ENCODE results near the gene CXorf49. TPM values are rescaled to one million over a fixed set of nuclear protein-coding genes. Genes with fewer than 3 reads are reported as not detected.

The CXorf49 gene
- total and polyA plus RNA-seq, 10 of the 15 experiments (the other 5 are each of a cell fraction or from before 2014, with no cell fraction given), result not detected

GRCh38 chrX:71664889-71665491, 53.1 kb downstream of the CXorf49 start:
- DNase-seq (ENCODE audit: low read depth, low spot score) (no peak), ATAC-seq (no peak), FAIRE-seq (no peak)
- RAD21 ChIA-PET (ENCODE audit: unreplicated experiment), result no interaction called here
- H3K27ac ChIP-seq (ENCODE audit: control insufficient read depth, insufficient read depth), result no peak overlapping the region
- peaks cover 5% of the 10 kb centered on the region for H3K4me1 ChIP-seq (ENCODE audit: control insufficient read depth, insufficient read depth, low read length)
- no peak overlapping the region for H2AFZ ChIP-seq (ENCODE audit: control insufficient read depth, low read depth, low read length)
- WGBS (ENCODE audit: insufficient coverage, insufficient replicate concordance, low lambda C conversion rate, missing lambda C conversion rate), result 84% methylated on average over 16 of the region's 16 CpGs
- intact Hi-C loops (cut with micrococcal nuclease; ENCODE audit: unreplicated experiment) (no loop called here), in situ Hi-C loops (cut with MboI) (loop anchor here (25.0 kb wide), 2 partner anchors 197 to 878 kb away; no protein-coding TSS in a partner anchor)
- no peaks in the 10 kb centered on the region; the same call in 2 of the 3 replicates for H3K9me3 ChIP-seq (replicated peaks; ENCODE audit: control insufficient read depth, insufficient read depth, low read length)
- no peak overlapping the region for H3K9ac ChIP-seq (ENCODE audit: control insufficient read depth, insufficient read depth, low read length)
- H3K4me2 ChIP-seq (ENCODE audit: control insufficient read depth, insufficient read depth), result no peak overlapping the region
- no peak overlapping the region for H3K4me3 ChIP-seq
- TF ChIP-seq SREBF2 (IDR thresholded peaks at IDR 0.05; ENCODE audit: low read length), result no peak
- TF ChIP-seq NR2C2 (IDR thresholded peaks at IDR 0.05; ENCODE audit: borderline replicate concordance, control insufficient read depth, insufficient read length, low read depth), result no peak
- TF ChIP-seq CHD2 (IDR thresholded peaks at IDR 0.05; ENCODE audit: borderline replicate concordance, low read depth, low read length), result no peak
- CTCF ChIA-PET, result no interaction called here
- no TSS peak for BruUV-seq (replicated peaks)
- H4K20me1 ChIP-seq (ENCODE audit: control insufficient read depth, insufficient read depth), result no peaks in the 10 kb centered on the region
- SMC1A ChIA-PET (ENCODE audit: uncharacterized antibody, unreplicated experiment), result interaction anchor here (0.5 kb wide), 1 partner anchor 162 kb away, joined by 3 read pairs; no protein-coding TSS in a partner anchor
- no peaks in the 10 kb centered on the region; a peak in 1 of 4 replicates for H3K27me3 ChIP-seq (replicated peaks in 1 of 2; ENCODE audit: control insufficient read depth in 2 of 2, insufficient read depth in 2 of 2, low read length in 1 of 2)
- POLR2A ChIA-PET, result no interaction called here
- no peaks in the 10 kb centered on the region for H3K36me3 ChIP-seq (ENCODE audit: control insufficient read depth in 2 of 2, insufficient read depth in 2 of 2, low read length in 1 of 2)
- H3K79me2 ChIP-seq (ENCODE audit: control insufficient read depth, insufficient read depth, low read length), result no peaks in the 10 kb centered on the region

Small RNA genes lying within 50 kb of the gene (small RNA-seq; reads per million reads assigned to genes)
- gene BX276092.4, result not detected
- not detected for gene BX276092.6
- gene BX276092.8, result not detected

Other genes with a start within 250 kb of the CXorf49 start
- 111 and 121 TPM in 2 replicates for gene OGT, start 185.2 kb downstream of the CXorf49 start, total RNA-seq (2014; rRNA removed)
- 103 and 109 TPM in 2 replicates for gene OGT, start 185.2 kb downstream of the CXorf49 start, total RNA-seq (2014; rRNA removed; fragmentation: Illumina TruSeq; extraction: Trizol)
- 150 and 163 TPM in 2 replicates for gene OGT, start 185.2 kb downstream of the CXorf49 start, total RNA-seq (2021)
- 638 and 671 TPM in 2 replicates for gene OGT, start 185.2 kb downstream of the CXorf49 start, polyA plus RNA-seq (2011; rRNA removed)
- gene OGT, start 185.2 kb downstream of the CXorf49 start, polyA plus RNA-seq (2014; fragmentation: Illumina TruSeq; extraction: Trizol), result 142 and 188 TPM in 2 replicates
- 10 to 100 TPM; 38.2 to 43.8 TPM for gene OGT, start 185.2 kb downstream of the CXorf49 start, polyA plus RNA-seq (2014; fragmentation: Nextera tagmentation; extraction: Ambion mirVana)
- 176 and 192 TPM in 2 replicates for gene OGT, start 185.2 kb downstream of the CXorf49 start, polyA plus RNA-seq (2014; rRNA removed)
- 10 to 100 TPM; 45.0 to 50.2 TPM for gene OGT, start 185.2 kb downstream of the CXorf49 start, polyA plus RNA-seq (2016; fragmentation: Nextera tagmentation; extraction: Ambion mirVana)
- gene GCNA, start 139.8 kb downstream of the CXorf49 start, total RNA-seq (2014; rRNA removed), result 0.62 and 1.8 TPM in 2 replicates
- 1.4 and 1.9 TPM in 2 replicates for gene GCNA, start 139.8 kb downstream of the CXorf49 start, total RNA-seq (2014; rRNA removed; fragmentation: Illumina TruSeq; extraction: Trizol)
- gene GCNA, start 139.8 kb downstream of the CXorf49 start, total RNA-seq (2021), result 1.0 and 1.3 TPM in 2 replicates
- gene GCNA, start 139.8 kb downstream of the CXorf49 start, polyA plus RNA-seq (2011; rRNA removed), result 1.3 and 2.1 TPM in 2 replicates
- gene GCNA, start 139.8 kb downstream of the CXorf49 start, polyA plus RNA-seq (2014; fragmentation: Illumina TruSeq; extraction: Trizol), result 1.6 and 2.8 TPM in 2 replicates
- 1 to 10 TPM in 1 of 2 experiments, under 1 TPM in 1; 0.69 to 1.1 TPM for gene GCNA, start 139.8 kb downstream of the CXorf49 start, polyA plus RNA-seq (2014; fragmentation: Nextera tagmentation; extraction: Ambion mirVana)
- gene GCNA, start 139.8 kb downstream of the CXorf49 start, polyA plus RNA-seq (2014; rRNA removed), result 0.81 and 1.4 TPM in 2 replicates
- under 1 TPM; 0.37 to 0.72 TPM for gene GCNA, start 139.8 kb downstream of the CXorf49 start, polyA plus RNA-seq (2016; fragmentation: Nextera tagmentation; extraction: Ambion mirVana)
- gene CXCR3, start 99.8 kb downstream of the CXorf49 start, total RNA-seq (2014; rRNA removed), result 18.0 and 24.9 TPM in 2 replicates
- gene CXCR3, start 99.8 kb downstream of the CXorf49 start, total RNA-seq (2014; rRNA removed; fragmentation: Illumina TruSeq; extraction: Trizol), result 4.5 and 6.8 TPM in 2 replicates
- gene CXCR3, start 99.8 kb downstream of the CXorf49 start, total RNA-seq (2021), result 45.4 and 48.2 TPM in 2 replicates
- gene CXCR3, start 99.8 kb downstream of the CXorf49 start, polyA plus RNA-seq (2011; rRNA removed), result 0.37 and 3.0 TPM in 2 replicates
- 1.7 and 11.7 TPM in 2 replicates for gene CXCR3, start 99.8 kb downstream of the CXorf49 start, polyA plus RNA-seq (2014; fragmentation: Illumina TruSeq; extraction: Trizol)
- gene CXCR3, start 99.8 kb downstream of the CXorf49 start, polyA plus RNA-seq (2014; fragmentation: Nextera tagmentation; extraction: Ambion mirVana), result 1 to 10 TPM; 1.4 to 6.7 TPM
- gene CXCR3, start 99.8 kb downstream of the CXorf49 start, polyA plus RNA-seq (2014; rRNA removed), result 19.7 and 27.7 TPM in 2 replicates
- gene CXCR3, start 99.8 kb downstream of the CXorf49 start, polyA plus RNA-seq (2016; fragmentation: Nextera tagmentation; extraction: Ambion mirVana), result 10 to 100 TPM; 47.6 to 48.0 TPM
- not detected in 2 replicates for gene CXorf49B, start 45.1 kb upstream of the CXorf49 start, total RNA-seq (2014; rRNA removed)
- gene CXorf49B, start 45.1 kb upstream of the CXorf49 start, total RNA-seq (2014; rRNA removed; fragmentation: Illumina TruSeq; extraction: Trizol), result not detected in 2 replicates
- gene CXorf49B, start 45.1 kb upstream of the CXorf49 start, total RNA-seq (2021), result not detected in 2 replicates
- gene CXorf49B, start 45.1 kb upstream of the CXorf49 start, polyA plus RNA-seq (2011; rRNA removed), result not detected in 2 replicates
- not detected in 2 replicates for gene CXorf49B, start 45.1 kb upstream of the CXorf49 start, polyA plus RNA-seq (2014; fragmentation: Illumina TruSeq; extraction: Trizol)
- gene CXorf49B, start 45.1 kb upstream of the CXorf49 start, polyA plus RNA-seq (2014; fragmentation: Nextera tagmentation; extraction: Ambion mirVana), result not detected
- gene CXorf49B, start 45.1 kb upstream of the CXorf49 start, polyA plus RNA-seq (2014; rRNA removed), result 0.27 TPM in 1 of 2 replicates, not detected in the other
- gene CXorf49B, start 45.1 kb upstream of the CXorf49 start, polyA plus RNA-seq (2016; fragmentation: Nextera tagmentation; extraction: Ambion mirVana), result not detected
- gene NHSL2, start 192.6 kb upstream of the CXorf49 start, total RNA-seq (2014; rRNA removed), result under 0.01 and 0.06 TPM in 2 replicates
- gene NHSL2, start 192.6 kb upstream of the CXorf49 start, total RNA-seq (2014; rRNA removed; fragmentation: Illumina TruSeq; extraction: Trizol), result 0.05 and 0.09 TPM in 2 replicates
- gene NHSL2, start 192.6 kb upstream of the CXorf49 start, total RNA-seq (2021), result 0.05 TPM in 2 replicates
- 0.04 and 0.05 TPM in 2 replicates for gene NHSL2, start 192.6 kb upstream of the CXorf49 start, polyA plus RNA-seq (2011; rRNA removed)
- gene NHSL2, start 192.6 kb upstream of the CXorf49 start, polyA plus RNA-seq (2014; fragmentation: Illumina TruSeq; extraction: Trizol), result 0.03 and 0.07 TPM in 2 replicates
- under 1 TPM in 1 of 2 experiments, not detected in 1; 0.07 TPM for gene NHSL2, start 192.6 kb upstream of the CXorf49 start, polyA plus RNA-seq (2014; fragmentation: Nextera tagmentation; extraction: Ambion mirVana)
- gene NHSL2, start 192.6 kb upstream of the CXorf49 start, polyA plus RNA-seq (2014; rRNA removed), result not detected in 2 replicates
- under 1 TPM; 0.09 to 0.53 TPM for gene NHSL2, start 192.6 kb upstream of the CXorf49 start, polyA plus RNA-seq (2016; fragmentation: Nextera tagmentation; extraction: Ambion mirVana)